GM19035 (cell line): Measurements from ENCODE around the gene GJB3.
"Not testable (repeated sequence)": the region's sequence is repeated elsewhere in the genome, so short reads cannot be mapped to it uniquely, and the experiment has no call there.

Experiments
- ATAC-seq: cut with Tn5 transposase; IDR thresholded peaks from one replicate; pipeline ENCODE4 v1.9.1; 2021; ENCODE audit not compliant: unreplicated experiment

The GJB3 gene

GRCh38 chr1:34759503-34760357, 21.3 kb upstream of the GJB3 start, which contains the start of gene GJB4:
Gene GJB4, plus strand, starts transcription at chr1:34759740. Its CDS starts 1,515 bp downstream, at chr1:34761255.
- ATAC-seq: no peak

GRCh38 chr1:34761176-34761761, 19.7 kb upstream of the GJB3 start:
- no peak for ATAC-seq

GRCh38 chr1:34761776-34762307, 19.2 kb upstream of the GJB3 start:
- no peak for ATAC-seq

- no peak for ATAC-seq
Measured at GRCh38 chr1:34762474-34763141, 18.4 kb upstream of the GJB3 start.

- no peak for ATAC-seq
Measured at GRCh38 chr1:34763142-34763781, 17.8 kb upstream of the GJB3 start.

GRCh38 chr1:34768856-34769255, 12.2 kb upstream of the GJB3 start:
- no peak for ATAC-seq

- ATAC-seq: no peak
Measured at GRCh38 chr1:34770891-34771504, 10.0 kb upstream of the GJB3 start.

- no peak for ATAC-seq
Measured at GRCh38 chr1:34771573-34772371, 9.2 kb upstream of the GJB3 start.

GRCh38 chr1:34773114-34773513, 7.9 kb upstream of the GJB3 start:
- not testable (repeated sequence) for ATAC-seq

GRCh38 chr1:34774957-34775356, 6.1 kb upstream of the GJB3 start:
- ATAC-seq: no peak

- no peak for ATAC-seq
Measured at GRCh38 chr1:34776911-34777310, 4.1 kb upstream of the GJB3 start.

- no peak for ATAC-seq
Measured at GRCh38 chr1:34777519-34778321, 3.3 kb upstream of the GJB3 start.

- ATAC-seq: no peak
Measured at GRCh38 chr1:34778381-34778780, 2.6 kb upstream of the GJB3 start.

- no peak for ATAC-seq
Measured at GRCh38 chr1:34779005-34779404, 2.0 kb upstream of the GJB3 start.

GRCh38 chr1:34779526-34779925, 1.5 kb upstream of the GJB3 start:
- no peak for ATAC-seq

- no peak for ATAC-seq
Measured at GRCh38 chr1:34779962-34780361, 1.1 kb upstream of the GJB3 start.

- no peak for ATAC-seq
Measured at GRCh38 chr1:34780528-34780927, 486 bp upstream of the GJB3 start.

- no peak for ATAC-seq
Measured at GRCh38 chr1:34781844-34782391, 904 bp downstream of the GJB3 start.

- ATAC-seq: no peak
Measured at GRCh38 chr1:34784751-34785221, 3.8 kb downstream of the GJB3 start.
